A673 (cell line): ENCODE measurements around the gene HEMGN. TPM values are rescaled to one million over a fixed set of nuclear protein-coding genes. Genes with fewer than 3 reads are reported as not detected.

Experiments used
- Bru-seq: library from RNA; stranded (reverse); fragments of 400-500 nt; gene quantifications from one replicate; lab custom pipeline; 2021; lab: Mats Ljungman, UMichigan
- BruChase-seq, 2 experiments: library from RNA; stranded (reverse); fragments of 400-500 nt; gene quantifications; one replicate each; lab custom pipeline; 2021; lab: Mats Ljungman, UMichigan
- BruUV-seq: library from RNA; stranded (reverse); fragments of 400-500 nt; replicated peaks from 2 replicates; lab custom pipeline; 2021; lab: Mats Ljungman, UMichigan
- CTCF ChIA-PET: fragments of 300-600 bp; sonication (Branson Sonifier 250); formaldehyde crosslinking; loops from one replicate; lab custom pipeline; 2022; ENCODE audit warnings: antibody characterized with exemption; lab: Charles Lee
- POLR2A ChIA-PET: fragments of 300-600 bp; sonication (Branson Sonifier 250); formaldehyde crosslinking; loops from one replicate; lab custom pipeline; 2022; ENCODE audit warnings: antibody characterized with exemption; ENCODE audit not compliant: low non-redundant PET; lab: Charles Lee
- DNase-seq: peaks from one replicate; pipeline ENCODE4 v3.0.0-alpha.2; 2015; ENCODE audit warnings: low spot score
- H3K27ac ChIP-seq: fragments of 200-600 bp; sonication (generic); 2 replicates; pipeline ENCODE4 v1.5.1; 2016; ENCODE audit warnings: mixed run types, low read depth, mild to moderate bottlenecking, mixed read lengths, antibody characterized with exemption, low read length; ENCODE audit not compliant: poor library complexity, severe bottlenecking
- H3K27me3 ChIP-seq: fragments of 200-600 bp; sonication (generic); replicated peaks from 2 replicates; pipeline ENCODE4 v1.6.1; 2017; ENCODE audit warnings: mixed run types, low read depth, mild to moderate bottlenecking, mixed read lengths, antibody characterized with exemption, low read length; ENCODE audit not compliant: insufficient read depth, poor library complexity
- H3K36me3 ChIP-seq: fragments of 200-600 bp; sonication (generic); 2 replicates; pipeline ENCODE4 v1.6.1; 2016; ENCODE audit warnings: mixed run types, mild to moderate bottlenecking, mixed read lengths, antibody characterized with exemption, low read length; ENCODE audit not compliant: insufficient read depth, poor library complexity, severe bottlenecking
- H3K4me1 ChIP-seq: fragments of 200-600 bp; sonication (generic); 2 replicates; pipeline ENCODE4 v1.6.1; 2017; ENCODE audit warnings: mixed run types, mild to moderate bottlenecking, mixed read lengths, antibody characterized with exemption, low read length; ENCODE audit not compliant: insufficient read depth, poor library complexity, severe bottlenecking
- H3K4me3 ChIP-seq: fragments of 200-600 bp; sonication (generic); 2 replicates; pipeline ENCODE4 v1.5.1; 2016; ENCODE audit warnings: low read depth, mixed run types, mild to moderate bottlenecking, mixed read lengths, low read length; ENCODE audit not compliant: poor library complexity, severe bottlenecking
- H3K9me3 ChIP-seq: fragments of 200-600 bp; sonication (generic); 2 replicates; pipeline ENCODE4 v1.6.1; 2016; ENCODE audit warnings: mixed run types, low read depth, mild to moderate bottlenecking, mixed read lengths, antibody characterized with exemption, low read length; ENCODE audit not compliant: poor library complexity, severe bottlenecking
- EZH2 ChIP-seq: fragments of 200-600 bp; sonication (generic); IDR thresholded peaks from 2 replicates; pipeline ENCODE4 v1.6.1; 2017; ENCODE audit warnings: borderline replicate concordance, low read depth, mild to moderate bottlenecking, mixed read lengths, antibody characterized with exemption, low read length; ENCODE audit not compliant: poor library complexity, severe bottlenecking
- intact Hi-C: fragments of 100-400 bp; cut with micrococcal nuclease; formaldehyde crosslinking; loops from one replicate; pipeline ENCODE4 v1.10.0; 2022; ENCODE audit not compliant: unreplicated experiment
- long read RNA-seq: library from polyadenylated mRNA; stranded (forward); transcript quantifications from one replicate; pipeline ENCODE4 v2.0.0, GENCODE V29; 2022
- total RNA-seq: library from RNA; stranded (reverse); gene quantifications from 2 replicates; pipeline ENCODE4 v1.2.3, GENCODE V29; 2021
- TF ChIP-seq, protein P1 (sequence below): fragments of 300-800, 200-600 bp; sonication (generic); conservative IDR thresholded peaks from 2 replicates; pipeline ENCODE4 v1.5.1; 2017; ENCODE audit warnings: low read depth, mild to moderate bottlenecking, antibody characterized with exemption, low read length, moderate library complexity, mixed read lengths

Gene HEMGN, protein sequence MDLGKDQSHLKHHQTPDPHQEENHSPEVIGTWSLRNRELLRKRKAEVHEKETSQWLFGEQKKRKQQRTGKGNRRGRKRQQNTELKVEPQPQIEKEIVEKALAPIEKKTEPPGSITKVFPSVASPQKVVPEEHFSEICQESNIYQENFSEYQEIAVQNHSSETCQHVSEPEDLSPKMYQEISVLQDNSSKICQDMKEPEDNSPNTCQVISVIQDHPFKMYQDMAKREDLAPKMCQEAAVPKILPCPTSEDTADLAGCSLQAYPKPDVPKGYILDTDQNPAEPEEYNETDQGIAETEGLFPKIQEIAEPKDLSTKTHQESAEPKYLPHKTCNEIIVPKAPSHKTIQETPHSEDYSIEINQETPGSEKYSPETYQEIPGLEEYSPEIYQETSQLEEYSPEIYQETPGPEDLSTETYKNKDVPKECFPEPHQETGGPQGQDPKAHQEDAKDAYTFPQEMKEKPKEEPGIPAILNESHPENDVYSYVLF
- not detected in 2 replicates for total RNA-seq
- not detected for Bru-seq, nascent RNA
- not detected for BruChase-seq, experiment 1, labeled RNA remaining after a 2-hour chase
- BruChase-seq, experiment 2, labeled RNA remaining after a 6-hour chase: percentile 5 among the genes with signal in this experiment
- long read RNA-seq: 0 reads

DNA sequence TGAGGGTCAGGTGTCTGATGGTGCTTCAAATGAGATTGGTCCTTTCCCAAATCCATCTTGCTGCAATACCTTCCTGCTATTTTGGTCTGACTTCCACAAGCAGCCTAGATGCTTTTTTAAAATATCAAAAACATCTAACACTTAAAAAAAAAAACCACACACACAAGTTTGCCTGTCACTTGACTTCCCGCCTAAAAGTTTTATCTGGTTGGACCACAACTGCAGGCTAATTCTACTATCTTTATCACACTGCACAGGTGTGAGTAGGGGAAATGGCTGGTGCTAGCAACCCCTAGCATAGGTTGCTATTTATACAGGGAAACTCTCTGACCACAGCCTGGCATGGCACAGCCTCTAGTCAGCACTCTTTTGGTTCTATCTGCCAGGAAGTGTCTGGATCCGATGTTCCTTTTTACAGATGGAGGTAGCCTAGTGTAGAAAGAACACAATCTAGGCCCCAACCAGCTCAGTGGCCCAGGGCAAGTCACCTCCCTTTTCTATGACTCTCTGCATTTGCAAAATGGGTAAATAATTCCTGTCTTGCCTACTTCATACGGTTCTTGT lies at the start of gene HEMGN:
TSS of gene HEMGN (minus strand) at position 92 of the 564 bp plus-strand sequence. CDS start at position 56, 36 bp downstream.
- Histone ChIP-seq H3K4me3 (no peak within 1 kb of the TSS), H3K36me3 (no peaks in the 10 kb centered on the region), H3K4me1 (no peaks in the 10 kb centered on the region), H3K27me3 (peaks cover 95% of the 10 kb centered on the region), H3K27ac (no peak within 1 kb of the TSS), H3K9me3 (no peaks in the 10 kb centered on the region)
- TF ChIP-seq EZH2: no peak
- TF ChIP-seq, protein P1, sequence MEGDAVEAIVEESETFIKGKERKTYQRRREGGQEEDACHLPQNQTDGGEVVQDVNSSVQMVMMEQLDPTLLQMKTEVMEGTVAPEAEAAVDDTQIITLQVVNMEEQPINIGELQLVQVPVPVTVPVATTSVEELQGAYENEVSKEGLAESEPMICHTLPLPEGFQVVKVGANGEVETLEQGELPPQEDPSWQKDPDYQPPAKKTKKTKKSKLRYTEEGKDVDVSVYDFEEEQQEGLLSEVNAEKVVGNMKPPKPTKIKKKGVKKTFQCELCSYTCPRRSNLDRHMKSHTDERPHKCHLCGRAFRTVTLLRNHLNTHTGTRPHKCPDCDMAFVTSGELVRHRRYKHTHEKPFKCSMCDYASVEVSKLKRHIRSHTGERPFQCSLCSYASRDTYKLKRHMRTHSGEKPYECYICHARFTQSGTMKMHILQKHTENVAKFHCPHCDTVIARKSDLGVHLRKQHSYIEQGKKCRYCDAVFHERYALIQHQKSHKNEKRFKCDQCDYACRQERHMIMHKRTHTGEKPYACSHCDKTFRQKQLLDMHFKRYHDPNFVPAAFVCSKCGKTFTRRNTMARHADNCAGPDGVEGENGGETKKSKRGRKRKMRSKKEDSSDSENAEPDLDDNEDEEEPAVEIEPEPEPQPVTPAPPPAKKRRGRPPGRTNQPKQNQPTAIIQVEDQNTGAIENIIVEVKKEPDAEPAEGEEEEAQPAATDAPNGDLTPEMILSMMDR: no peak
- no peak for DNase-seq
- intact Hi-C loops: no loop called here
- ChIA-PET POLR2A (no interaction called here), CTCF (no interaction called here)
- no TSS peak for BruUV-seq

DNA sequence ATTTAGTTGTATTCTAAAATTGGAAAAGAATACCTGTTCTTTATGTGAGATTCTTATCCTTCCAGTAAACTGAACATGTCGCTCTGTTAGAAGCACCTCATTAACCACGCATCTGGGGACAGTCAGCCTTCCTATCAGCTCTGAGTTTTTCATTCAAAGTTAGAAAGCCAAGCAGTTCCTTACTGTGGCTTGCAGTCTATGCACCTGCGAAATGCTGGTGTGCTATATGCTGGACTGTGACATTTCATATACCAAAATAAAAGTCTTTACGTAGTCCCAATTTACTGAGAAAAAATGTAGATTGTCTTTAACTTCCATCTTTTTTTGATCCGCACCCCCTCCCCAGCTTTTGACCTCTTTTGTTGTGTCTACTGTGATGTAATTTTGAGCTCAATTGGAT lies 49.5 kb upstream of the HEMGN start:
- POLR2A ChIA-PET: no interaction called here
- no peak for DNase-seq
- H3K27ac ChIP-seq: no peak overlapping the region
- BruUV-seq: no TSS peak
- TF ChIP-seq, protein P1: no peak
- TF ChIP-seq EZH2: no peak
- H3K4me3 ChIP-seq: no peak overlapping the region
- intact Hi-C loops: no loop called here
- H3K36me3 ChIP-seq: no peaks in the 10 kb centered on the region
- no peaks in the 10 kb centered on the region for H3K27me3 ChIP-seq
- no peaks in the 10 kb centered on the region for H3K9me3 ChIP-seq
- H3K4me1 ChIP-seq: peaks cover 54% of the 10 kb centered on the region
- CTCF ChIA-PET: no interaction called here

DNA sequence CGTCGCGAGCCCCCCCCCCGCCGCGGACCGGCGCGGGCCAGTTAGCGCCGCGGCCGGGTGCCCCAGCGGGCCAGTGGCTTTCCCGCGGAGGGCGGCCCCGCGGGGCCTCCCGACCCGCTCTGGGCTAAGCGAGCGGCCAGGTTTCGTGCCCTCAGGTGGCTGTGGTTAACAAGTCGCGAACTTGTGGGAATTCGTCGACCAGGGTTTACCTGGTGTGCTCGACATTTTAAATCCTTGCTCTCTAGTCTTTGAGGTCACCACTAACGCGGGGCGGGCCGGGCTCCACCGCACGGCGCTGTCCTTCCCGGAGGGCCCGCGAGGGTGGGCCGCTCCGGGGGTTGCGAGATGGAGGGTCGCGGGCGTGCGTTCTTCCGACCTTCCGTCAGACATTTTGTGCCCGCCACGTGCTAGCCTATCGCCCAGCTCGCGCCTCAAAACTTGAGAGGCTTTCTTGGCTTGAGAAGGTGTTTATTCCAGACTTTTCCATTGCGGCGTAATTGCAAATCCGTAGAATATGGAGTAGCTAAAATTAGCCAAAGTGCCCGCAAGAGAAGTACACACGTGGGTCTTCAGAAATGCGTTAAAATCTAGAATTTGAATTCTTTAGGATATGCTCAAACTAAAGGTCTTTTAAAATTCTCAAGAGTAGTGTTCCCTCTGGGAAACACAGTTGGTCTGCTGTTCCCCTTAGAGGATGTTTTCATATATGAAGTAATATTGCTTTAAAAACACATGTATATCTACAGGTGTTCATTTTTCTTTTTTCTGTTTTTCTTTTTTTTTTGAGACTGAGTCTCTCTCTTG lies 47.3 kb upstream of the HEMGN start:
- Histone ChIP-seq H3K27ac (peak overlapping the region; percentile 99), H3K36me3 (no peaks in the 10 kb centered on the region), H3K4me1 (peaks cover 68% of the 10 kb centered on the region), H3K9me3 (no peaks in the 10 kb centered on the region), H3K27me3 (no peaks in the 10 kb centered on the region), H3K4me3 (peak overlapping the region; percentile 92)
- ChIA-PET CTCF (no interaction called here), POLR2A (no interaction called here)
- peak; percentile 15 for DNase-seq
- intact Hi-C loops: no loop called here
- BruUV-seq: no TSS peak
- TF ChIP-seq, protein P1: no peak
- no peak for TF ChIP-seq EZH2
